Spleen (tissue), 7 donors: ENCODE data around the gene RAB14.

Experiments used
- POLR2A ChIP-seq, 3 donors: fragments of 450-650 bp; IDR thresholded peaks; one replicate each; pipeline ENCODE4 v1.5.1; 2017; ENCODE audit warnings: antibody characterized with exemption in 3 of 3, mild to moderate bottlenecking in 1 of 3
- POLR2AphosphoS5 ChIP-seq, 3 donors: sonication (generic); formaldehyde crosslinking; IDR thresholded peaks; one replicate each; pipeline ENCODE4 v1.5.1; 2017; ENCODE audit warnings: antibody characterized with exemption in 3 of 3
- TF ChIP-seq, protein P1 (sequence below), 11 experiments: fragments of 200-600 bp in 7 of 11; fragments of 450-650 bp in 4 of 11; sonication (generic) in 4 of 11; IDR thresholded peaks in 8 of 11; conservative IDR thresholded peaks in 3 of 11; 1 replicate in 7 of 11; 2 replicates in 4 of 11; pipeline versions ENCODE4 v1.4.0 to v1.8.0; 2016 to 2021; ENCODE audit warnings: antibody characterized with exemption in 11 of 11, inconsistent platforms in 4 of 11, mild to moderate bottlenecking in 1 of 11
- donor health status: DM: no; HTN: no; CAD: no; lungs with moderate emphysema.
- donor health status: DM: no; HTN: no; CAD: no.
- donor health status: DM: no; HTN: no; CAD: no.

DNA sequence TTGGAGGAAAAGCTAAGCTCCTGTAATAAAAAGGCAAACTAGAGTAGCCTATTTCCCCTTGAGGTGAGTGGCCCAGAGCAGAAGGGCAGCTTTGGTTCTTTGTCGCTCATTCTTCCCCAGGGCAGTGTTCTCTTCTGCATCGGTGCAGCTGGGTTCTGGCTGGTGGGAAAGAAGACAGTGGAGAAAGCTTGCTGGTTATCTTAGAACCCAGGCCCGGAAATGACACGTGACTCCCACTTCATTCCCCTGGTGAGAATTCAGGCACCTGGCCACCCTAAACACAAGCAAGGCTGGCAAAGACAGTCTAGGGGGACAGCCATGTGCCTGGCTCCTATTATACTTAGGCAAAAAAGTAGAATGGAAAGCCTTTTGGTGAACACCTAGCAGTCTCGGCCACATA lies 33.8 kb upstream of the RAB14 start:
- TF ChIP-seq, protein P1, sequence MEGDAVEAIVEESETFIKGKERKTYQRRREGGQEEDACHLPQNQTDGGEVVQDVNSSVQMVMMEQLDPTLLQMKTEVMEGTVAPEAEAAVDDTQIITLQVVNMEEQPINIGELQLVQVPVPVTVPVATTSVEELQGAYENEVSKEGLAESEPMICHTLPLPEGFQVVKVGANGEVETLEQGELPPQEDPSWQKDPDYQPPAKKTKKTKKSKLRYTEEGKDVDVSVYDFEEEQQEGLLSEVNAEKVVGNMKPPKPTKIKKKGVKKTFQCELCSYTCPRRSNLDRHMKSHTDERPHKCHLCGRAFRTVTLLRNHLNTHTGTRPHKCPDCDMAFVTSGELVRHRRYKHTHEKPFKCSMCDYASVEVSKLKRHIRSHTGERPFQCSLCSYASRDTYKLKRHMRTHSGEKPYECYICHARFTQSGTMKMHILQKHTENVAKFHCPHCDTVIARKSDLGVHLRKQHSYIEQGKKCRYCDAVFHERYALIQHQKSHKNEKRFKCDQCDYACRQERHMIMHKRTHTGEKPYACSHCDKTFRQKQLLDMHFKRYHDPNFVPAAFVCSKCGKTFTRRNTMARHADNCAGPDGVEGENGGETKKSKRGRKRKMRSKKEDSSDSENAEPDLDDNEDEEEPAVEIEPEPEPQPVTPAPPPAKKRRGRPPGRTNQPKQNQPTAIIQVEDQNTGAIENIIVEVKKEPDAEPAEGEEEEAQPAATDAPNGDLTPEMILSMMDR (IDR thresholded peaks at IDR 0.05 in 8 of 11, conservative IDR thresholded peaks at IDR 0.05 in 3 of 11): no peak
- TF ChIP-seq POLR2A (IDR thresholded peaks at IDR 0.05) (no peak), POLR2AphosphoS5 (IDR thresholded peaks at IDR 0.05) (no peak)
